IMR-90 (cell line): ENCODE results near the gene CDO1. TPM values are rescaled to one million over a fixed set of nuclear protein-coding genes. Genes with fewer than 3 reads are reported as not detected.

ENCODE experiments used
- ATAC-seq: fragments of 200-7000 bp; cut with Tn5 transposase; 2 replicates; pipeline ENCODE4 v1.9.1; 2020; ENCODE audit warnings: low read depth, mild to moderate bottlenecking, moderate library complexity
- Bru-seq: library from RNA; stranded (reverse); fragments of 400-500 nt; gene quantifications from one replicate; lab custom pipeline; 2021; lab: Mats Ljungman, UMichigan
- BruChase-seq, 2 experiments: library from RNA; stranded (reverse); fragments of 400-500 nt; gene quantifications; one replicate each; lab custom pipeline; 2021; lab: Mats Ljungman, UMichigan
- BruUV-seq: library from RNA; stranded (reverse); fragments of 400-500 nt; replicated peaks from 2 replicates; lab custom pipeline; 2021; lab: Mats Ljungman, UMichigan
- CTCF ChIA-PET: fragments of 300-600 bp; formaldehyde crosslinking; extraction: SDS; loops from one replicate; lab custom pipeline; 2021; ENCODE audit warnings: antibody characterized with exemption; lab: Yijun Ruan, JAX
- POLR2A ChIA-PET: fragments of 300-600 bp; sonication (Branson Sonifier 250); formaldehyde crosslinking; loops from one replicate; lab custom pipeline; 2022; ENCODE audit warnings: antibody characterized with exemption; ENCODE audit not compliant: unreplicated experiment; lab: Charles Lee
- DNase-seq: peaks from one replicate; pipeline ENCODE4 v3.0.0; 2013
- H2AFZ ChIP-seq: replicated peaks from 2 replicates; pipeline ENCODE3; 2013; ENCODE audit warnings: low read length, mild to moderate bottlenecking; ENCODE audit not compliant: poor library complexity
- H2AK5ac ChIP-seq: 2 replicates; pipeline ENCODE4 v1.6.1; 2013; ENCODE audit warnings: low read depth, low read length, inconsistent platforms
- H2AK9ac ChIP-seq: replicated peaks from 2 replicates; pipeline ENCODE3; 2013; ENCODE audit warnings: mild to moderate bottlenecking, low read depth, low read length, moderate library complexity; ENCODE audit not compliant: poor library complexity
- H2BK120ac ChIP-seq: 2 replicates; pipeline ENCODE4 v1.6.1; 2013; ENCODE audit warnings: low read depth, low read length, inconsistent platforms
- H2BK15ac ChIP-seq: 3 replicates; pipeline ENCODE4 v1.6.1; 2013; ENCODE audit warnings: low read depth, low read length, inconsistent platforms
- H2BK20ac ChIP-seq: 2 replicates; pipeline ENCODE4 v1.6.1; 2013; ENCODE audit warnings: low read depth, mild to moderate bottlenecking, inconsistent platforms, low read length, moderate library complexity
- H2BK5ac ChIP-seq: 2 replicates; pipeline ENCODE4 v1.6.1; 2013; ENCODE audit warnings: mild to moderate bottlenecking, low read depth, low read length, inconsistent platforms; ENCODE audit not compliant: poor library complexity, severe bottlenecking
- H3K14ac ChIP-seq: replicated peaks from 2 replicates; pipeline ENCODE4 v1.6.1; 2013; ENCODE audit warnings: low read depth, low read length, inconsistent platforms
- H3K18ac ChIP-seq: 2 replicates; pipeline ENCODE4 v1.6.1; 2013; ENCODE audit warnings: low read depth, low read length, control low read depth
- H3K23ac ChIP-seq: 2 replicates; pipeline ENCODE4 v1.6.1; 2013; ENCODE audit warnings: low read depth, low read length, inconsistent platforms
- H3K27ac ChIP-seq: 2 replicates; pipeline ENCODE4 v1.5.1; 2013; ENCODE audit warnings: mild to moderate bottlenecking, control low read depth, low read length; ENCODE audit not compliant: insufficient read depth
- H3K27me3 ChIP-seq: 2 replicates; pipeline ENCODE4 v1.6.1; 2013; ENCODE audit warnings: low read length; ENCODE audit not compliant: control insufficient read depth, insufficient read depth
- H3K36me3 ChIP-seq: 2 replicates; pipeline ENCODE4 v1.6.1; 2013; ENCODE audit warnings: low read length, mixed read lengths; ENCODE audit not compliant: control insufficient read depth, insufficient read depth
- H3K4ac ChIP-seq: 2 replicates; pipeline ENCODE4 v1.6.1; 2013; ENCODE audit warnings: low read depth, low read length, inconsistent platforms
- H3K4me1 ChIP-seq: 2 replicates; pipeline ENCODE4 v1.6.1; 2013; ENCODE audit warnings: low read length, mixed read lengths; ENCODE audit not compliant: control insufficient read depth, insufficient read depth
- H3K4me2 ChIP-seq: 2 replicates; pipeline ENCODE4 v1.6.1; 2013; ENCODE audit warnings: low read depth, mild to moderate bottlenecking, control low read depth, low read length, moderate library complexity
- H3K4me3 ChIP-seq: 2 replicates; pipeline ENCODE4 v1.5.1; 2013; ENCODE audit warnings: low read depth, mild to moderate bottlenecking, control low read depth, low read length, moderate library complexity; ENCODE audit not compliant: insufficient read depth
- H3K56ac ChIP-seq: 2 replicates; pipeline ENCODE4 v1.6.1; 2013; ENCODE audit warnings: low read length, inconsistent platforms; ENCODE audit not compliant: insufficient read depth; ENCODE audit errors: extremely low read depth
- H3K79me1 ChIP-seq, 2 experiments: 2 replicates each; pipeline ENCODE4 v1.6.1; 2013; ENCODE audit warnings: low read length in 2 of 2, inconsistent platforms in 1 of 2, low read depth in 1 of 2
- H3K9ac ChIP-seq: 2 replicates; pipeline ENCODE4 v1.6.1; 2013; ENCODE audit warnings: low read depth, low read length, control low read depth
- H3K9me1 ChIP-seq: 2 replicates; pipeline ENCODE4 v1.6.1; 2013; ENCODE audit warnings: low read length, inconsistent platforms; ENCODE audit not compliant: insufficient read depth
- H3K9me3 ChIP-seq: 2 replicates; pipeline ENCODE4 v1.6.1; 2013; ENCODE audit warnings: low read length; ENCODE audit not compliant: control insufficient read depth, insufficient read depth
- H4K20me1 ChIP-seq: 2 replicates; pipeline ENCODE4 v1.6.1; 2013; ENCODE audit warnings: low read length, inconsistent platforms; ENCODE audit not compliant: insufficient read depth
- H4K5ac ChIP-seq: 2 replicates; pipeline ENCODE4 v1.6.1; 2013; ENCODE audit warnings: mild to moderate bottlenecking, low read depth, low read length, control low read depth
- H4K8ac ChIP-seq, 2 experiments: 2 replicates each; pipeline ENCODE4 v1.6.1; 2013; ENCODE audit warnings: low read depth in 2 of 2, low read length in 2 of 2, control low read depth in 1 of 2, inconsistent platforms in 1 of 2
- H4K91ac ChIP-seq: 2 replicates; pipeline ENCODE4 v1.6.1; 2013; ENCODE audit warnings: low read depth, low read length, inconsistent platforms; ENCODE audit not compliant: insufficient read depth
- BHLHE40 ChIP-seq: fragments of 150-350 bp; IDR thresholded peaks from 2 replicates; pipeline ENCODE4 v1.6.1; 2016; ENCODE audit warnings: mild to moderate bottlenecking, low read depth, low read length
- CEBPB ChIP-seq: IDR thresholded peaks from 2 replicates; pipeline ENCODE4 v1.6.1; 2012; ENCODE audit warnings: low read depth, low read length, improper control_type of control experiment
- FOS ChIP-seq: fragments of 150-350 bp; IDR thresholded peaks from 2 replicates; pipeline ENCODE4 v1.6.1; 2016; ENCODE audit warnings: low read depth, low read length
- MAFK ChIP-seq: IDR thresholded peaks from 2 replicates; pipeline ENCODE4 v1.6.1; 2012; ENCODE audit warnings: low read depth, low read length, improper control_type of control experiment
- MAZ ChIP-seq: IDR thresholded peaks from 2 replicates; pipeline ENCODE4 v1.6.1; 2012; ENCODE audit warnings: low read depth, mild to moderate bottlenecking, low read length, improper control_type of control experiment, moderate library complexity, borderline replicate concordance
- MXI1 ChIP-seq: IDR thresholded peaks from 2 replicates; pipeline ENCODE4 v1.6.1; 2012; ENCODE audit warnings: low read depth, mild to moderate bottlenecking, low read length, moderate library complexity, borderline replicate concordance
- NFE2L2 ChIP-seq: fragments of 150-350 bp; IDR thresholded peaks from 2 replicates; pipeline ENCODE4 v1.6.1; 2016; ENCODE audit warnings: low read depth, mild to moderate bottlenecking, low read length
- POLR2A ChIP-seq: IDR thresholded peaks from 2 replicates; pipeline ENCODE4 v1.6.1; 2012; ENCODE audit warnings: mild to moderate bottlenecking, low read depth, low read length
- RAD21 ChIP-seq: IDR thresholded peaks from 2 replicates; pipeline ENCODE4 v1.6.1; 2012; ENCODE audit warnings: low read length, improper control_type of control experiment
- RCOR1 ChIP-seq: IDR thresholded peaks from 2 replicates; pipeline ENCODE4 v1.6.1; 2012; ENCODE audit warnings: mild to moderate bottlenecking, low read length, improper control_type of control experiment; ENCODE audit not compliant: insufficient replicate concordance
- RFX5 ChIP-seq: IDR thresholded peaks from 2 replicates; pipeline ENCODE4 v1.8.0; 2012; ENCODE audit warnings: low read depth, mild to moderate bottlenecking, low read length, moderate library complexity
- SMC3 ChIP-seq: fragments of 150-350 bp; IDR thresholded peaks from 2 replicates; pipeline ENCODE4 v1.6.1; 2016; ENCODE audit warnings: low read depth, mild to moderate bottlenecking, antibody characterized with exemption, low read length, moderate library complexity
- USF2 ChIP-seq: fragments of 150-350 bp; IDR thresholded peaks from 2 replicates; pipeline ENCODE4 v1.6.1; 2017; ENCODE audit warnings: mild to moderate bottlenecking, antibody characterized with exemption, low read length, low read depth
- WGBS, 2 experiments: methylation state at CpG; one replicate each; pipeline versions ENCODE4 v1.1.5 to v1.1.7; 2013; ENCODE audit warnings: missing lambda C conversion rate in 2 of 2; ENCODE audit not compliant: insufficient read length in 1 of 2; ENCODE audit errors: extremely low coverage in 2 of 2; 5-methylcytosine and 5-hydroxymethylcytosine counted together
- dilution Hi-C: fragments of 300-500 bp; cut with HindIII; formaldehyde crosslinking; loops from one replicate; pipeline ENCODE4 v1.14.3; 2018; ENCODE audit warnings: low sequenced_read_pairs; ENCODE audit not compliant: unreplicated experiment
- in situ Hi-C: fragments of 300-500 bp; cut with MboI; formaldehyde crosslinking; loops from 3 replicates; pipeline ENCODE4 v1.14.3; 2019; ENCODE audit warnings: low sequenced_read_pairs, inconsistent platforms, mixed read lengths
- intact Hi-C: fragments of 100-400 bp; cut with micrococcal nuclease; formaldehyde crosslinking; loops from 2 replicates; pipeline ENCODE4 v1.10.0; 2022
- long read RNA-seq: library from polyadenylated mRNA; unstranded; transcript quantifications from one replicate; pipeline ENCODE4 v2.0.0, GENCODE V29; 2021; ENCODE audit not compliant: unreplicated experiment
- polyA plus RNA-seq, 3 experiments: library from polyadenylated mRNA; depleted of rRNA; stranded (reverse); fragments of >200 nt; gene quantifications; 2 replicates each; pipeline ENCODE4 v1.2.3, GENCODE V29; 2012; ENCODE audit warnings: low replicate concordance in 1 of 3
- total RNA-seq: library from RNA; depleted of rRNA; stranded (reverse); fragments of >200 nt; gene quantifications from 2 replicates; pipeline ENCODE4 v1.2.3, GENCODE V29; 2012; rRNA removed

CDO1 gene
- total RNA-seq (3.3 and 8.6 TPM in 2 replicates), polyA plus RNA-seq (2012; rRNA removed) (4.8 and 7.9 TPM in 2 replicates), Bru-seq, nascent RNA (percentile 34 among the genes with signal in this experiment), BruChase-seq, experiment 1, labeled RNA remaining after a 6-hour chase (percentile 36 among the genes with signal in this experiment), BruChase-seq, experiment 2, labeled RNA remaining after a 2-hour chase (percentile 39 among the genes with signal in this experiment)
- 6.2 and 15.1 TPM in 2 replicates for polyA plus RNA-seq (2012; cell fraction: cytosol; rRNA removed)
- 2.2 and 11.1 TPM in 2 replicates for polyA plus RNA-seq (2012; cell fraction: nucleus; rRNA removed; ENCODE audit: low replicate concordance)
- long read RNA-seq, partial matches to known transcripts, result 0 of 1 reads
- long read RNA-seq, other reads (novel, unspliced or antisense), result 0 of 1 reads

DNA sequence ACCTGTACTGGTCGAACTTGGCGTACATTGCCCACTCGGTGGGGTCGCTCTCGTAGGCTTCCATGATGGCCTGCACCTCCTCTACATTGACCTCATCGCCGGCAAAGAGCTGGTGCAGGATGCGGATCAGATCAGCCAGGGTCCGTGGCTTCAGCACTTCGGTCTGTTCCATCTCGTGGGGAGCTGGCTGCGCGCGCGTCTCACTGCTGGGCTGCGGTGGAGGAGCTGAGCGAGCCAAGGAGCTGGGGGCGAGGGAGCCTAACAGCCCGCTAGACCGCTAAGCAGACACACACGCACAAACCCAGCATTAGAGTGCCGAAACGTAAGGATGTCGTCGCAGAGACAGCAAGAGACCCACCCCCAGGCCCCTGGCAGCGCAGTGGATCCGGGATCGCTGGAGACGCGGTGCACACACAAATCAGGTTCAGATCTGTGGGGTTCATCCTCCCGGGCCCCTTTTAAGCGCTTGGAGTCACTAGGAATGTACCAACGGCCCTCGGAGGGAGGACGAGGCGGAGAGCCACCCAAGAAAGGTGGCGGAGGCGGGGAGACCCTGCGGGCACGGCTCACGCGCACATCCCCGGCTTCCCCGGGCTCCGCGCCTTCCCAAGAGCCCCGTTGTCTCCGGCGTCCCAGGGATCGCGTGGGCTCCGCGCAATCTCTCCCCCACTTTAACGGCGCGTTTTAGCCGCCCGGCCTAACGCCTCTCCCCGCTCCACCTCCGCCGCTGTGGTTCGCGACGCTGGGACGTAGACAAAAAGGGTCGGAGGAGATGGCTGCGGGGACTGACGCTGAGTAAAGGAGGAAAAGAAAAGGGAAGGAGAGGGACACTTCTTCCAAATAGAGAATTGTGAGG lies at the start of gene CDO1:
Gene CDO1 (minus strand): TSS at position 434 of the 856 bp plus-strand sequence. CDS start 262 bp downstream, at position 172.
- dilution Hi-C loops (no loop called here), intact Hi-C loops (no loop called here), in situ Hi-C loops (loop anchor here (10.0 kb wide), 1 partner anchor 172 kb away; no protein-coding TSS in a partner anchor)
- Histone ChIP-seq H3K9me3 (no peaks in the 10 kb centered on the region), H3K9ac (peak within 1 kb of the TSS; percentile 66), H4K5ac (peak within 1 kb of the TSS; percentile 76; the same call in 1 of the 2 replicates), H2BK5ac (no peak within 1 kb of the TSS), H4K20me1 (no peaks in the 10 kb centered on the region), H3K4ac (no peak within 1 kb of the TSS), H2AK5ac (no peak within 1 kb of the TSS), H3K27ac (peak within 1 kb of the TSS; percentile 62; the same call in 1 of the 2 replicates), H2BK15ac (peak within 1 kb of the TSS; percentile 25; the same call in 1 of the 3 replicates), H3K79me1 (no peaks in the 10 kb centered on the region), H3K14ac (0 out of 2 replicates have a peak within 1 kb of the TSS, but pooled peaks have one; percentile 13), H2BK20ac (no peak within 1 kb of the TSS), H3K27me3 (peaks cover 25% of the 10 kb centered on the region), H3K36me3 (no peaks in the 10 kb centered on the region), H3K56ac (peak within 1 kb of the TSS; percentile 38; the same call in 1 of the 2 replicates), H2AK9ac (peak within 1 kb of the TSS; percentile 15), H3K18ac (peak within 1 kb of the TSS; percentile 43; the same call in 1 of the 2 replicates), H3K4me3 (peak within 1 kb of the TSS; percentile 73), H3K4me1 (no peaks in the 10 kb centered on the region; the same call in 1 of the 2 replicates), H2AFZ (peak within 1 kb of the TSS; percentile 93), H3K23ac (peak within 1 kb of the TSS; percentile 85; the same call in 1 of the 2 replicates), H3K9me1 (no peaks in the 10 kb centered on the region), H3K4me2 (peak within 1 kb of the TSS; percentile 93), H4K8ac (peak within 1 kb of the TSS in 1 of 2 experiments; percentile 80; a peak in 1 of 4 replicates), H4K91ac (0 out of 2 replicates have a peak within 1 kb of the TSS, but pooled peaks have one; percentile 15), H2BK120ac (peak within 1 kb of the TSS; percentile 66; the same call in 1 of the 2 replicates)
- DNase-seq (peak; percentile 59), ATAC-seq (peak; percentile 86)
- POLR2A ChIA-PET, result no interaction called here
- CTCF ChIA-PET, result no interaction called here
- whole genome bisulfite sequencing, 2 experiments, result 1% methylated on average over 22 of the region's 69 CpGs; no CpG with 5 or more reads in 1 of the 2 experiments
- no TSS peak for BruUV-seq
- TF ChIP-seq RCOR1 (no peak), MXI1 (no peak), FOS (no peak), MAFK (no peak), NFE2L2 (no peak), BHLHE40 (peak; percentile 64), USF2 (no peak), MAZ (no peak), RFX5 (no peak), CEBPB (no peak), POLR2A (peak; percentile 44; the same call in 1 of the 2 replicates), SMC3 (no peak), RAD21 (no peak)
